GM19328 (cell line): ENCODE results near the gene APOA1.
A peak's percentile ranks its signal among the peaks of the same experiment; 100 is the strongest.

Experiments used
- ATAC-seq: cut with Tn5 transposase; IDR thresholded peaks from one replicate; pipeline ENCODE4 v1.9.1; 2021; ENCODE audit warnings: mild to moderate bottlenecking, moderate library complexity; ENCODE audit not compliant: unreplicated experiment

APOA1 gene

GRCh38 chr11:116859175-116859574 is 21.8 kb upstream of the APOA1 start:
- ATAC-seq = no peak

GRCh38 chr11:116857936-116858335 is 20.5 kb upstream of the APOA1 start:
- no peak for ATAC-seq

- ATAC-seq = no peak
Measured at GRCh38 chr11:116857316-116857715, 19.9 kb upstream of the APOA1 start.

GRCh38 chr11:116856423-116856822 is 19.0 kb upstream of the APOA1 start:
- ATAC-seq = no peak

GRCh38 chr11:116855413-116855812 is 18.0 kb upstream of the APOA1 start:
- no peak for ATAC-seq

DNA sequence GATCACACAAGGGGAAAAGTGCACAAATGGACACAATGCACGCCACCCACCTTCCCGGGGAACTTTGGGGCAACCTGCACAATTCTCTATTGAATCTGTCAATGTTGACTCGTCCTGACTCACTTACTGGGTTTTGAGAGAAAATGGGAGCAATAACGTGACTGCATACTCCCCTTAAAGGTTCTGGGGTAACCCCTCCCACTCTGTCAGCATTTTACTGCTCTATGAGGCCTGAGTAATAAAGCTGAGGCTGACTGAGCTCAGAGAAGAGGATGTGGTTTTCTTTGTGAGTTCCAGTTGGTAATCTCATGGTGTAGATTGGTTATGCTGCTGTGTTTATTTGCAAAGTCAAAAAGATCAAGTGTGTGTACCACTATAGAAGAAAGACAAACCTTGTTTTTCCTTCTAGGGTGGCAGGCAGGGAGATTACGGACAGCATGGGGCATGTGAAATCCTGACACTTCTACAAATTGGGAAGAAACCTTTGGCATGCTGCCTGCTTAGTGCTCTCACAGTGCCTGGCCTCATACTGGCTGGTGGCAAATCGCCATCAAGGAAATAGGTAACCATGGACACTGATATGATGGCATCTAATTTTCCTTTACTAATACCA is 16.1 kb upstream of the APOA1 start:
- ATAC-seq = peak; percentile 95

GRCh38 chr11:116852261-116853031 is 15.0 kb upstream of the APOA1 start:
- no peak for ATAC-seq

GRCh38 chr11:116851626-116852025 is 14.2 kb upstream of the APOA1 start:
- ATAC-seq = no peak

DNA sequence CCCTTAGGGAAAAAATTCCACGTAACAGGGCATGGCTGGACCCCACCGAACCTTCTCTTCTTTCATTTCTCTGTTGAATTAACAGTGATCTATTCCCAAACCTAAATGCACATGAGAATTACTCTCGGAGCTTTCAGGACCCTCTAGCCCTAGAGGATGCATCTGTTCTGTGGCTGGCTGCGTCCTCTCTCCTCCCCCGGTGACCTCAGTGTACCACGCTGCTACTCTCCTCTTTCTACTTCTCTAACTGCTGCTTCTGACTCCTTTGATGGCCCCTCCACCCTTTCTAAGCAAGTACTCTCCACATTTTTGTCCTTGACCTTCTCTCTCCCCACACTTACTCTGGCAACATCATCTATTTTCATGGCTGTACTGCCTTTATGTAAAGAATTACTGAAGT is 12.1 kb upstream of the APOA1 start:
- ATAC-seq = no peak

- ATAC-seq = no peak
Measured at GRCh38 chr11:116849060-116849459, 11.6 kb upstream of the APOA1 start.

DNA sequence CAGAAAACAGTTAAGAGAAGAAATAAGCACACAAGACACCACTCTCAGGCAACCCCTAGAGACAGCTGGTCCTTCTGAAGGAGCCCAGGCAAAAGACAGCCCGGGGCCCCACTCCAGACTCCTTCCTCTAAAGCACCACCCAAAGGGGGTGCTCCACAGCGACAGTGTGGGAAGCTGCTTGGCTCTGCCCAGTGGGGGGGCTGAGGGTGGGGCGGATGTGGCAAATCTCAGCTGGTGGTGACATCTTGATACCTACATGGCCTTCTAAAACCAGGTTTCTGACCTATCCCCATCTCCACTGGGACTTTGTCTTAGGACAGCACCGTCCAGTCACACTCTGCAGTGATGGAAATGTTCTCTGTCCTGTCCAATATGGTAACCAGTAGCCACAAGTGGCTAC is 10.2 kb upstream of the APOA1 start:
- no peak for ATAC-seq

GRCh38 chr11:116844722-116845121 is 7.3 kb upstream of the APOA1 start:
- no peak for ATAC-seq

DNA sequence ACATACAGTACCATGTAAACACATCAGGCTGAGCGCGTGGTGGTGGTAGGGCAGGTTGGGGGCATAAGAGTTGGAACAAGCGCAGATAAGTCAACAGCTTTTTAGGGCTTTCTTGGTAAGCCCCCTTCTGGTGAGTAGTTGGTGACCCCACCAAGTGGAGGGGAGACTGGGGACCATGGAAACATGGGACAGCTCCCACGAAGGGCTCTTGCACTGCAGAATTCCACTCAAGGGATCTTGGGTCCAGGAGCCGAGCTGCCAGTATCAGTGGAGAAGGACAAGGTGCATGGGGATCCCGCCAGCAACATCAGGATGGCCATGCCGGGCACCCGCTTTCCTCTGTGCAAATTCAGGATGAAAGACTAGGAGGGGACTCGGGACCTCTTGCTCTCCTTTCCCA is 6.2 kb upstream of the APOA1 start:
- ATAC-seq = no peak

DNA sequence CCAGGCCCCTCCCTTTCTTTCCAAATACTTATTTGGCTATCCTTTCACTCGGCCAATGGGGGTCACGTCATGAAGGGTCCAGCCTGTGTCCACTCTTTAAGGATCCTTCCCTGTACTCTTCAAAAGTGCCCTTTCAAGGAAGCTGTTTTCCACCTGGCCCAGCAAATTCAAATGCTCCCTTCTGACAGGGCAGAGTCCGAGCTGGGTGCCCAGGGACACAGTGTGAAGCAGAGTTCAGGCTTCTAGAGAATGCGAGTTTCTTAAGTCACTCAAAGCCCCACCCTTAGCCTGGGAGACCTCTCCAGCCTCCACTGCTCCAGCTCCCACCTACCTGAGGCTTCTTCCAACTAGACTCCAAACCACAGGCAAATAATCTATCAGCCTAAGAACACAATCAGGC is 5.5 kb upstream of the APOA1 start:
- no peak for ATAC-seq

DNA sequence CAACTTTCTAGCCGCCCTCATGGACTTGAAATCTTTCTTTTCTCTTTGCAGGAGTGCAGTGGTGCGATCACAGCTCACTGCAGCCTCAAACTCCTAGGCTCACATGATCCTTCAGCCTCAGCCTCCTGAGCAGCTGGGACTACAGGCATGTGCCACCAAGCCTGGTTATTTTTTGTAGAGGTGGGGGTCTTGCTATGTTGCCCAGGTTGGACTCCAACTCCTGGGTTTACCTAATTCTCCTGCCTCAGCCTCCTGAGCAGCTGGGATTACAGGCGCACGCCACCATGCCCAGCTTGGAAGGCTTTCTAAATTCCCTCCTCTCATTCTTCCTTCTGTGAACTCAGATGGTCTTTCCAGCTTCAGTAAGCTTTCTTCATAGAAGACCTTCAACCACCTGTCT is 4.7 kb upstream of the APOA1 start:
- no peak for ATAC-seq

GRCh38 chr11:116840746-116841296 is 3.4 kb upstream of the APOA1 start:
- ATAC-seq = no peak

DNA sequence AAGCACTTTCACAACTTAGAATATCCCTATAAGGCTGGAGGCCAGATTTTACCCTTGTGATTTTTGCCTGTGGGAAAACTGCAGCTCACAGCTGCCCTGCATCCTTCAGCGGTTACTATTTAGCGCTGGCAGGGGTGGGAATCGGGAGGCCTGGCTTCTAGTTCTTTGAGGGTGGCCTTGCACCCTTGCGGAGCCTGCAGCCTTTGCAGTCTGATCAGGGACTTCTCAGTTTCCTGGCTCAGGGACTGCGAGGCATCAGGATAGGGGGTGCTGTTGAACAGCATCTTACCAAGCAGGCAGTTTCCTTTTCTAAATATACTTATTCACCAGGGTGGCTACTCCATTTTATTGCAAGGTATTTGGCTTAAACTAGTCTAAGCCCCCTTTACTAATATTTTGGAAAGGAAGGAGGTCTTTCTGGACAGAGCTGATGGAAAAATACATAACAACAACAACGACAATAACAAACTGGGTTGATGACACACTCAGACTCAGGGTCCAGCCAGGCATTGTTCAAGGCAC is 2.9 kb upstream of the APOA1 start:
- ATAC-seq = no peak

- no peak for ATAC-seq
Measured at GRCh38 chr11:116838321-116839084, 1.1 kb upstream of the APOA1 start.

- ATAC-seq = no peak
Measured at GRCh38 chr11:116836632-116836991, 810 bp downstream of the APOA1 start.

- ATAC-seq = peak; percentile 78
Measured at GRCh38 chr11:116835791-116836631, 1.4 kb downstream of the APOA1 start.
